Measurements from ENCODE around the gene ERGIC1. TPM values are rescaled to one million over a fixed set of nuclear protein-coding genes. Genes with fewer than 3 reads are reported as not detected.

The ERGIC1 gene
- total and polyA plus RNA-seq, 12 donors = 71.9 to 450 (median 248) TPM

DNA sequence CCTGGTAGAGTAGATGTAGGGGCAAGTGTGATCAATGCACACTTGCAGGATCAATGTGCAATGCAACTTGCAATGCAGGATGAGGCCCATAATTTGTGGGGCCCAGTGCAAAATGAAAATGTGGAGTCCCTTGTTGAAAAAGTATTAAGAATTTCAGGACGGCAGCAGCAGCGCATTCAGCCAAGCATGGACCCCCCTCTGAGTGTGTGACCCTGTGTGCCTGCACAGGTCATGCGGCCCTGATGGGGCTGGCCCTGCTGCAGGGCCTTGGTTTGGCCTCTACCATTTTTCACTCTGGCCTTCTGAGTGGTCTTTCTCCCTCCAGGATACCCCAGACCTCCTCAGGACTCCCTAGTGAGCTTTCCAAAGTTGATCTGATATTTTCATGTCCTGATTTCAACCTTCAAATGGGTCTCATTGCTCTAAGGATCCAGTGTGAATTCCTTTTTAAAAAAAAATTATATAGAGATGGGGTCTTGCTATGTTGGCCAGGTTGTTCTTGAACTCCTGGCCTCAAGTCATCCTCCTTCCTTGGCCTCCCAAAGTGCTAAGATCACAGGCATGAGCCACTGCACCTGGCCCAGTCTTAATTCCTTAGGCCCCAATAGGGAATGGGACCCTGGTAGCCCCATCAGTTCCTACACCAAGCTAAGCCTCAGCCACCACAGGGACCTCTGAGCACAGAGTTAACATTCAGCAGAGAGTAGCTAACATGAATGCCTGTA lies 4.3 kb downstream of the ERGIC1 start:
- no peak for TF ChIP-seq POLR2A (IDR thresholded peaks at IDR 0.05)
- TF ChIP-seq, protein P1, sequence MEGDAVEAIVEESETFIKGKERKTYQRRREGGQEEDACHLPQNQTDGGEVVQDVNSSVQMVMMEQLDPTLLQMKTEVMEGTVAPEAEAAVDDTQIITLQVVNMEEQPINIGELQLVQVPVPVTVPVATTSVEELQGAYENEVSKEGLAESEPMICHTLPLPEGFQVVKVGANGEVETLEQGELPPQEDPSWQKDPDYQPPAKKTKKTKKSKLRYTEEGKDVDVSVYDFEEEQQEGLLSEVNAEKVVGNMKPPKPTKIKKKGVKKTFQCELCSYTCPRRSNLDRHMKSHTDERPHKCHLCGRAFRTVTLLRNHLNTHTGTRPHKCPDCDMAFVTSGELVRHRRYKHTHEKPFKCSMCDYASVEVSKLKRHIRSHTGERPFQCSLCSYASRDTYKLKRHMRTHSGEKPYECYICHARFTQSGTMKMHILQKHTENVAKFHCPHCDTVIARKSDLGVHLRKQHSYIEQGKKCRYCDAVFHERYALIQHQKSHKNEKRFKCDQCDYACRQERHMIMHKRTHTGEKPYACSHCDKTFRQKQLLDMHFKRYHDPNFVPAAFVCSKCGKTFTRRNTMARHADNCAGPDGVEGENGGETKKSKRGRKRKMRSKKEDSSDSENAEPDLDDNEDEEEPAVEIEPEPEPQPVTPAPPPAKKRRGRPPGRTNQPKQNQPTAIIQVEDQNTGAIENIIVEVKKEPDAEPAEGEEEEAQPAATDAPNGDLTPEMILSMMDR (IDR thresholded peaks at IDR 0.05) = no peak
- no peaks in the 10 kb centered on the region for H3K27me3 ChIP-seq
- H3K36me3 ChIP-seq (replicated peaks in 1 of 2) = no peaks in the 10 kb centered on the region
- peak overlapping the region in 4 of 5 donors; percentile 54 to 93 (median 92) for H3K27ac ChIP-seq
- WGBS, 4 donors = 81 to 87% (median 82%) methylated on average over 3 of the region's 3 CpGs
- intact Hi-C loops (cut with DNase I) = no loop called here
- peaks cover 62 to 66% of the 10 kb centered on the region in 2 donors for H3K4me1 ChIP-seq (replicated peaks in 1 of 2)
- no peak overlapping the region for H3K4me3 ChIP-seq
- peak in 1 of 7 donors; percentile 4 for DNase-seq
- no peaks in the 10 kb centered on the region for H3K9me3 ChIP-seq (replicated peaks in 1 of 3)

DNA sequence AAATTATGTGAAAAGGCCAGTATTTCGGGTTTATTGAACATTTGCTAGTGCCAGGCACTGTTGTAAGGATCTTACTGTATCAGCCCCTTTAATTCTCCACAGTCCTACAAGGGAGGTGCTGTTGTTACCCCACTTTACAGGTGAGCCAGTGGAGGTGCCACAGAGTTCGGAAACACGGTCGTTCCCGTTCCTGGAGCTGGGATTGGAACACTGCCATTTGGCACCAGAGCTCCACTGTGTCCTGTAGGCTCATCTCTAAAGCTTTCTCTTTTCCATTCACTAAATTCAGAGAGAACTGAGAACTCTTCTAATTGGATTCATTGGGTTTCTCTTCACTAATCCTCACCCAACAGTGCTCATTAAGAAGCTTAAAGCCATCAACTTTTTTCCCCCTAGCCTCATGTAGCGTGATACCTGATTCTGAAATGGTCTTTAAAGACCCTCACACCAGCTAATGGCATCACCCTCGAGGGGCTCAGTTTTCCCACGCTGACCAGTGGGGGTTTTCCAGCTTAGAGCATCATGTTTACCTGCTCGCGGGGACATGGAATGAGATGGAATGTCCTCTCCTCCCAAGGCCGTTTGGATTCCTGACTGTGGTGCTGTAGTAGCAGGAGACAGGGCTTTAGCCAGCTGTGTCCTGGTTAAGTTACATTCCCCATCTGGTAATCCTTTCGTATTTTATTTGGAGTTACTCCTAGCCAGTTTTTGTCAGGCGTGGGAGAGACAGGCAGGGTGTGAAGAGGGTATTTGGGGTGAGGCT lies 5.8 kb downstream of the ERGIC1 start:
- H3K4me3 ChIP-seq = no peak overlapping the region
- no peaks in the 10 kb centered on the region for H3K27me3 ChIP-seq
- H3K36me3 ChIP-seq (replicated peaks in 1 of 2) = no peaks in the 10 kb centered on the region
- peak in 5 of 7 donors; percentile 61 to 83 (median 73) for DNase-seq
- intact Hi-C loops (cut with DNase I) = no loop called here
- H3K9me3 ChIP-seq (replicated peaks in 1 of 3) = no peaks in the 10 kb centered on the region
- 42 to 52% (median 45%) methylated on average over 13 of the region's 13 CpGs for WGBS, 4 donors
- TF ChIP-seq, protein P1 (IDR thresholded peaks at IDR 0.05) = peak in 1 of 6 experiments; percentile 5
- no peak for TF ChIP-seq POLR2A (IDR thresholded peaks at IDR 0.05)
- H3K4me1 ChIP-seq (replicated peaks in 1 of 2) = peaks cover 64 to 75% of the 10 kb centered on the region in 2 donors
- peak overlapping the region; percentile 1 to 84 (median 81) for H3K27ac ChIP-seq

DNA sequence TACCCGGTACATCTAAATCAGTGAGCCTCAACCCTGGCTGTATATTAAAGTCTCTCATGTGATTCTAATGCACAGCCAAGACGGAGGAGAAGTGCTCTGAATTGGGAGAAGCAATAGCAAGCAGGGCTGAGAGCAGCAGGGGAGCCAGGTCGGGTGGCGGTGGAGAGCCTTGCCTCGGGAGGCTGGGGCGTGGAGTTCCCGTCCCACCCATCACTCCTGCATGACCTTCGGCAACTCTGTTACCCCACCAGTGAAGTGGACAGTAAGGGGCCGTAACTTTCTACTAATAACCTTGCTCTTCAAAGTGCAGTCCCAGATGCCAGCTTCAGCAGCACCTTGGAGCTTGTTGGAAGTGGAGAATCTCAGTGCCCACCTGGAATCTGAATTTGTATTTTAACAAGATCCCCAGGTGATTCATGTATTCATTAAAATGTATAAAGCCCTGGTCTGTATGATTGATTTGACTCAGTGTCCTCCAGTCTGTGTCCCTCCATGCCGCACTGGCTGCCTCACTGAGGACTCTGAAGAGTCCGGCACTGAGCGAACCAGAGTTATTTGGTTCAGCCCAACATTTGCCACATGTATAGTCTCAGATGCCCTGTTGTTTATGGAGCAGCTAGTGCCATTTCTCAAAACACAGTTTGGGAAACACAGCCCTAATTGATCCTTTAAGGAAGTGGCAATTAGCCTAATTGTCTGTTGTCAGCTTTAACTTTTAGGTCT lies 6.5 kb downstream of the ERGIC1 start:
- peak overlapping the region; percentile 1 to 84 (median 81) for H3K27ac ChIP-seq
- no peak overlapping the region for H3K4me3 ChIP-seq
- no peaks in the 10 kb centered on the region for H3K27me3 ChIP-seq
- no peaks in the 10 kb centered on the region for H3K9me3 ChIP-seq (replicated peaks in 1 of 3)
- no peaks in the 10 kb centered on the region for H3K36me3 ChIP-seq (replicated peaks in 1 of 2)
- DNase-seq = no peak
- TF ChIP-seq, protein P1 (IDR thresholded peaks at IDR 0.05) = no peak
- no peak for TF ChIP-seq POLR2A (IDR thresholded peaks at IDR 0.05)
- intact Hi-C loops (cut with DNase I) = no loop called here
- WGBS, 4 donors = 38 to 64% (median 55%) methylated on average over 5 to 12 of the region's 12 CpGs
- H3K4me1 ChIP-seq (replicated peaks in 1 of 2) = peaks cover 57 to 73% of the 10 kb centered on the region in 2 donors

DNA sequence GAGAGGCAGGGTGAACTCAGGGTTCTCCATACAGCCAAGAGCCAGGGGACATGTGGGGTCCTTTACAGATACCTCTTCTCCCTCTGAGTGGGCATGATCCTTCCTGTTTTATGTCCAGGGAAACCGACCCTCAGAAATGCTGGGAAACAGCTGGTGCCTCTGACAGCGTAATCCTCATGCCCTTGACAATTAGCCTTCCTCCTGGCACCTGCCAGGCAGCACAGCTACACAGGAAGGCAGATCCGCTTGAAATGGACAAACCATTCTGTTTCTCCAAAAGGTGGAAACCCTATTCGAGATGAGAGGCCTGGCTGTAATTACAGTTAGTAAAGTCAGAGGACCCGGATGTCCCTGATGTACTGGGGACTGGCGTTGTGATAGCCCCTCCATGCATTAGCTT lies 7.2 kb downstream of the ERGIC1 start:
- intact Hi-C loops (cut with DNase I) = no loop called here
- no peak overlapping the region for H3K4me3 ChIP-seq
- no peaks in the 10 kb centered on the region for H3K36me3 ChIP-seq (replicated peaks in 1 of 2)
- H3K27me3 ChIP-seq = no peaks in the 10 kb centered on the region
- TF ChIP-seq, protein P1 (IDR thresholded peaks at IDR 0.05) = no peak
- TF ChIP-seq POLR2A (IDR thresholded peaks at IDR 0.05) = peak in 1 of 2 donors; percentile 9
- DNase-seq = no peak
- peaks cover 54 to 69% of the 10 kb centered on the region in 2 donors for H3K4me1 ChIP-seq (replicated peaks in 1 of 2)
- H3K27ac ChIP-seq = peak overlapping the region; percentile 1 to 84 (median 81)
- WGBS, 4 donors = 32 to 44% (median 35%) methylated on average over 4 to 6 of the region's 6 CpGs
- H3K9me3 ChIP-seq (replicated peaks in 1 of 3) = no peaks in the 10 kb centered on the region

Data from adrenal gland (tissue), 12 donors.